ENCODE data around the gene GPR39.

The GPR39 gene

GRCh38 chr2:132414081-132414480, 2.5 kb upstream of the GPR39 start:
- no peak for DNase-seq

GRCh38 chr2:132415256-132415914, 1.2 kb upstream of the GPR39 start:
- no peak for DNase-seq

GRCh38 chr2:132415915-132416722, 486 bp upstream of the GPR39 start:
- DNase-seq = peak in 1 of 5 experiments; percentile 1

GRCh38 chr2:132417430-132418035, 928 bp downstream of the GPR39 start:
- no peak for DNase-seq

- no peak for DNase-seq
Measured at GRCh38 chr2:132419235-132419634, 2.6 kb downstream of the GPR39 start.

GRCh38 chr2:132419941-132420340, 3.3 kb downstream of the GPR39 start:
- DNase-seq = no peak

- DNase-seq = no peak
Measured at GRCh38 chr2:132420816-132421805, 4.5 kb downstream of the GPR39 start.

GRCh38 chr2:132422736-132423135, 6.1 kb downstream of the GPR39 start:
- no peak for DNase-seq

GRCh38 chr2:132424526-132425121, 8.0 kb downstream of the GPR39 start:
- no peak for DNase-seq

GRCh38 chr2:132426033-132426432, 9.4 kb downstream of the GPR39 start:
- DNase-seq = no peak

- DNase-seq = no peak
Measured at GRCh38 chr2:132426656-132427055, 10.1 kb downstream of the GPR39 start.

- DNase-seq = no peak
Measured at GRCh38 chr2:132429351-132429750, 12.7 kb downstream of the GPR39 start.

- no peak for DNase-seq
Measured at GRCh38 chr2:132429941-132430573, 13.5 kb downstream of the GPR39 start.

GRCh38 chr2:132430895-132431294, 14.3 kb downstream of the GPR39 start:
- no peak for DNase-seq

- no peak for DNase-seq
Measured at GRCh38 chr2:132437852-132438669, 21.5 kb downstream of the GPR39 start.

GRCh38 chr2:132438691-132439090, 22.1 kb downstream of the GPR39 start:
- DNase-seq = no peak

- no peak for DNase-seq
Measured at GRCh38 chr2:132439703-132440398, 23.2 kb downstream of the GPR39 start.

GRCh38 chr2:132441051-132441450, 24.4 kb downstream of the GPR39 start:
- DNase-seq = no peak

GRCh38 chr2:132442278-132442677, 25.7 kb downstream of the GPR39 start:
- no peak for DNase-seq

- no peak for DNase-seq
Measured at GRCh38 chr2:132443106-132443505, 26.5 kb downstream of the GPR39 start.
